GM12891 (cell line): Measurements from ENCODE around the gene CES2.

Experiments used
- POLR2A ChIP-seq: IDR thresholded peaks from 2 replicates; pipeline ENCODE4 v1.6.1; 2011; ENCODE audit warnings: low read depth, low read length, control low read depth
- SPI1 ChIP-seq: IDR thresholded peaks from 2 replicates; pipeline ENCODE4 v1.6.1; 2011; ENCODE audit warnings: low read depth, low read length, control low read depth

- no peak for TF ChIP-seq SPI1
- no peak for TF ChIP-seq POLR2A
Observed at GRCh38 chr16:66932076-66932475, 3.2 kb upstream of the CES2 start.
